HAP-1 (cell line): ENCODE measurements around the gene DDX20.

Source experiments
- DNase-seq, 2 experiments: peaks; one replicate each; pipeline ENCODE4 v3.0.0-alpha.2; 2016 to 2020; ENCODE audit warnings: low spot score in 2 of 2
- H3K27me3 ChIP-seq: fragments of 250-450 bp; sonication (Bioruptor Pico); 2 replicates; pipeline ENCODE4 v1.5.1; 2020; ENCODE audit warnings: low read depth, mild to moderate bottlenecking, moderate library complexity
- H3K36me3 ChIP-seq: fragments of 250-450 bp; sonication (Bioruptor Pico); replicated peaks from 2 replicates; pipeline ENCODE4 v1.5.1; 2020; ENCODE audit warnings: mild to moderate bottlenecking
- H3K4me1 ChIP-seq: fragments of 250-450 bp; sonication (Bioruptor Pico); 2 replicates; pipeline ENCODE4 v1.5.1; 2020; ENCODE audit warnings: mild to moderate bottlenecking
- H3K4me3 ChIP-seq: fragments of 250-450 bp; sonication (Bioruptor Pico); 2 replicates; pipeline ENCODE4 v1.5.1; 2020; ENCODE audit warnings: mild to moderate bottlenecking, moderate library complexity
- H3K9me3 ChIP-seq: fragments of 250-450 bp; sonication (Bioruptor Pico); 2 replicates; pipeline ENCODE4 v1.5.1; 2020; ENCODE audit warnings: mild to moderate bottlenecking, moderate library complexity
- in situ Hi-C: fragments of 300-500 bp; cut with MboI; formaldehyde crosslinking; loops from 3 replicates; pipeline ENCODE4 v1.14.3; 2020; ENCODE audit warnings: low sequenced_read_pairs, inconsistent platforms, mixed read lengths

The DDX20 gene

DNA sequence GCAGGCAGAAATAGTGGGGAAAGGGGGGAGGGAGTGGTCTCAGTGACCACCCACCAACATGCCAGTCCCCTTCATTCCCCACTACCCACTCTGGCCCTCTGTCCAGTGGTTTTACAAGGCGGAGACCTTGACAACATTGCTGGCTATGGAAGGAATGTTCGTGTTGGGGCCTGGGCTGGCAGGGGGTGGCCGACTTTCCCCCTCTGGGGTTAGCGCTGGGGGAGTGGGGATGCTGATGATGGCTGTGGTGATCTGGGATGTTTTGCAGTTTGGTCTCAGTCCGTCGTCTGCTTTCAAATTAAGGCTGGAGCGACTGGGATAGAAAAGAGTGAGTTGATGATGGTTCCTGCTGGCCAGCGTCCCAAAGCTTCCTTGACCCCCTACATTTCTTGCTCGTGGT lies 20.3 kb downstream of the DDX20 start:
- no peaks in the 10 kb centered on the region for H3K27me3 ChIP-seq
- in situ Hi-C loops = no loop called here
- H3K36me3 ChIP-seq = no peaks in the 10 kb centered on the region
- no peak for DNase-seq
- H3K4me1 ChIP-seq = peaks cover 27% of the 10 kb centered on the region
- H3K4me3 ChIP-seq = no peak overlapping the region
- H3K9me3 ChIP-seq = no peaks in the 10 kb centered on the region

DNA sequence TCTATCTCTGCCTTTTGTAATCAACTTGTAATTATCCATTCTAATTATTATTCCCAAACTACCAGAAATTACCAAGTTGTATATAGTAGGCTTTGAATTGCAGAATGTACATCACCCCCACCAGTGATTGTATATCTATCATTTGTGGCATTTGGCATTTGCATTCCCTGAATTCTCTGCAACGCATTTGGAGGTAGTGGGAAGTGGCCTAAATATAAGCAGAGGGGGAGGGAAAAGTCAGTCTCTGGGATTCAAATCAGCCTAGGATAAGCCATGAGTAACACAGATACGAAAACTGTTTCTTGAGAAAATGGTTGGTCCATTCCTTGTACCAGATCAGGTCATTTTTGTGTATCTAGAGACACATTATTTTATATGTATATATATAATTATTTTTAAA lies 20.7 kb downstream of the DDX20 start:
- peak in 1 of 2 experiments; percentile 20 for DNase-seq
- in situ Hi-C loops = no loop called here
- no peak overlapping the region for H3K4me3 ChIP-seq
- no peaks in the 10 kb centered on the region for H3K27me3 ChIP-seq
- peaks cover 27% of the 10 kb centered on the region for H3K4me1 ChIP-seq
- H3K36me3 ChIP-seq = no peaks in the 10 kb centered on the region
- no peaks in the 10 kb centered on the region for H3K9me3 ChIP-seq

DNA sequence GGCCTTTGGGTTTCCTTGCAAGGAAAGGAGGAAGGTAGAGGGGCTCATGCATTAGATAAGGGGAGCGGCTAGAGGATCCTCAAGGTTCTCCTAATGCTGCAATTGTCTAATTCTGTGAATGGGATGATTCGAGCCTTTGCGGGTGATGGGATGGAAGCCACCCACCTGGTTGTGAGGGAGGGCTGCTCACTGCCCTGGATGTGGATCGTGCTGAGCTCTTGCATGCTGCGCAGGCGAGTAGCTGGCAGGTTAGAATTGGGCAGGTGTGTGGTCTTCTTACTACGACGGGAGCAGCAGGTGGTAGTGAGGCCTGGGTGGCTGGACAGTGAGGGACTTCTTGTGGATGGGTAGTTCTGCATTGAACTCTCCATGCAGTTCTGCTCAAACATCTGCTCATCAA lies 21.2 kb downstream of the DDX20 start:
- H3K36me3 ChIP-seq = no peaks in the 10 kb centered on the region
- in situ Hi-C loops = no loop called here
- H3K4me3 ChIP-seq = no peak overlapping the region
- no peaks in the 10 kb centered on the region for H3K9me3 ChIP-seq
- DNase-seq = no peak
- H3K4me1 ChIP-seq = peaks cover 27% of the 10 kb centered on the region
- no peaks in the 10 kb centered on the region for H3K27me3 ChIP-seq

DNA sequence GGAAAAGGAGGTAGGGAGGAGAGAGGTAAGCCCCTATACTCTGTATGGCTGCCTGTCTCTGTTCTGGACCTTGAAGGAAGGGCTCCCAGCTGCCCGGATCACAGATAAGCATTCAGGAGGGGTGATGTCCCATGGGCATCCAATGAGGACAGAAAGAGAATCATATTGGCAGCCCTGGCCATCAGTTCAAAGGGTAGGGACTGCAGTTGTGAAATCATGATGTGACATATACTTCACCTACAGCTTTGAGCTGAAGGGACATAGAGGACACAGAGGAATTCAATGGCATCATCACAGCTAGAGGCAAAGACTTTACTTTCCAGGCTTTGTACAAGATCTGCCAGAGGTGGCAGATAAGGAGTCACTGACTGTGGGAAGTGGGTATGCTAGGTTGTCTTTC lies 21.6 kb downstream of the DDX20 start:
- no peak for DNase-seq
- in situ Hi-C loops = no loop called here
- H3K9me3 ChIP-seq = no peaks in the 10 kb centered on the region
- peaks cover 27% of the 10 kb centered on the region for H3K4me1 ChIP-seq
- H3K27me3 ChIP-seq = no peaks in the 10 kb centered on the region
- H3K36me3 ChIP-seq = no peaks in the 10 kb centered on the region
- no peak overlapping the region for H3K4me3 ChIP-seq

DNA sequence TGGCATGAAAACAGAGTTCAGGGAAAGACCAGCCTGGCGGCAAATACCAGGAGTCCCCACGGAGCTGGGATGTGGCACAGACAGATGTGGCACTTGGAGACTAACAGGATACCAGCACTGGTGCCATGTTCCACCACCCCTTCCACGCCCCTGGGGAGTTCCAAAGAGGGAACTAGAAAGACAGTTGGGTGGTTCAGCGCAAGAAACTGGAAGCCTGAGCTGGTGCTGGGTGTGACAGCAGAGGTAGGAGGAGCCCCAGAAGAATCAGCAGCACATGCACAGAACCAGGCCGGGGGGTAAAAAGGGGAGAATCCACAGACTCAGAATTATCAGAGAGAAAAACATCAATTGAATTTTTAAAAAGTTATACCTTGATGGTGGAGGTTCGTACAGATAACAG lies 22.4 kb downstream of the DDX20 start:
- DNase-seq = peak in 1 of 2 experiments; percentile 33
- in situ Hi-C loops = no loop called here

DNA sequence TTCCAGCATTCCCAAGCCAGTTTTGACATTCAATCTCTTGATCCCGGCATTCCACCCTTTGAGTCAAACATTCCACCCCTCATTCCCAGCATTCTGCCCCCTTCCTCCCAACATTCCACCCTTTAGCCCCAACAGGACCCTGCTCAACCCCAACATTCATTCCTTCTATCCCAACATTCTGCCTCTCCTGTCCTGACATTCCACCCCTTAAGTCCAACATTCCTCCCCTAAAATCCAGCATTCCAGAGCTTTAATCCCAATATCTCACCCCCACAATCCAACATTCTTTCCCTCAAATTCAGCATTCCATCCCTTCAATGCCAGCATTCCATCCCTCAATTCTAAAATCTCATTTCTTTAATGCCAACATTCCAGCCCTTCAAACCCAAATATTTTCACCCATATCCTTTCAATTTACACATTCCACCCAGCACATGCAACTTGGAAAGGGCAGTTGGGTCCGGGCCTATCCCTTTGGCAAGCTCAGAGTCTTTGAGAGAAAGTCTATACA lies 22.9 kb downstream of the DDX20 start:
- Histone ChIP-seq H3K9me3 (no peaks in the 10 kb centered on the region), H3K36me3 (no peaks in the 10 kb centered on the region), H3K4me3 (no peak overlapping the region), H3K4me1 (peaks cover 27% of the 10 kb centered on the region), H3K27me3 (no peaks in the 10 kb centered on the region)
- in situ Hi-C loops = no loop called here
- peak; percentile 51 to 56 for DNase-seq

More for the DNA sequence above, 22.4 kb downstream of the DDX20 start:
- Histone ChIP-seq H3K36me3 (no peaks in the 10 kb centered on the region), H3K9me3 (no peaks in the 10 kb centered on the region), H3K4me1 (peaks cover 27% of the 10 kb centered on the region), H3K4me3 (no peak overlapping the region), H3K27me3 (no peaks in the 10 kb centered on the region)

DNA sequence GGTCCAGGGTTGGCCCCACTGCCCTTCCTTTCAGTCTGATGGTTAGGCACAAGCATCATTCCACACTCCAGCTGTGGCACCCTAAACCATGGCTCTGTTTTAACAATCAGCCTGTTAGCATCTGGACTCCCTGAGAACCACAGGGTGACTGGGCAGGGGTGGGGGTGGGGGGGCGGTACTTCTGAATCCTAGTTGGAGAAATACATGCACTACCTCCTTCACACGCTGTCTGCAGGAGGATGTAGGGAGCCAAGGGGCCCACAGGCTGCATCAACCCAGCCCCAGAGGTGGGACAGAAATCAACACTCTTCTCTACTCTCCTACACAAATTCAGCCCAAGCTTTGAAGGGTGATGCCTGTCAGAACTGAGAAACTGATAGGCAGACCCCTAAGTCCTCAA lies 23.8 kb downstream of the DDX20 start:
- H3K4me3 ChIP-seq = no peak overlapping the region
- H3K27me3 ChIP-seq = no peaks in the 10 kb centered on the region
- in situ Hi-C loops = no loop called here
- no peak for DNase-seq
- H3K4me1 ChIP-seq = peaks cover 27% of the 10 kb centered on the region
- no peaks in the 10 kb centered on the region for H3K9me3 ChIP-seq
- no peaks in the 10 kb centered on the region for H3K36me3 ChIP-seq

DNA sequence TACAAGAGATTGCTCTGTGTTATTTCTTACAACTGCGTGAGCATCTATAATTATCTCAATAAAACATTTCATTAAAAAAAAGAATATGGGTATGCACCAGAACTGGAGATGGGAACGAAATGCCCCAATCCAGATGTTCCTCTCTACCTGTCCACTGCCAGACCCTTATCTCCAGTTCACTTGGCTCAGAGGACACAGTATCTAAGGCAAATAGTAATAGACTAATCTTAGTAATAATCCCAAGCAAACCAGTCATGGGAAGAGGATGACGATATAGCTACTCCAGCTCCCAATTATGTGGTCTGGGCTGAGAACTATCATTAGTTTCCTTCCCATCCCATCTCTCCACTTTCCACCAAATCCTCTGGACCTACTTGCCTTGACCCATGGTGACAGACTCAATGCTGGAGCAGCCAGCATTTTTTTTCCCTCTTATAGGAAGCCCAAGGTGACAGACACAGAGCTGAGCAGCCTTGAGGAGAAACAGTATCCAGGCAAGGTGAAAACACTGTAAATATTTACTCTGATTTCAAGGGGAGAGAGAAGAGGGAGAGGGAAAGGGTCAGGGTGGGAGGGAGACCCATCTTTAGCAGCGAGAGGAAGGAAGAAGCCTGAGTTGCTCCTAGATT lies 28.7 kb downstream of the DDX20 start:
- in situ Hi-C loops = no loop called here
- Histone ChIP-seq H3K36me3 (no peaks in the 10 kb centered on the region), H3K9me3 (no peaks in the 10 kb centered on the region), H3K4me1 (peaks cover 7% of the 10 kb centered on the region), H3K4me3 (no peak overlapping the region), H3K27me3 (no peaks in the 10 kb centered on the region)
- no peak for DNase-seq

DNA sequence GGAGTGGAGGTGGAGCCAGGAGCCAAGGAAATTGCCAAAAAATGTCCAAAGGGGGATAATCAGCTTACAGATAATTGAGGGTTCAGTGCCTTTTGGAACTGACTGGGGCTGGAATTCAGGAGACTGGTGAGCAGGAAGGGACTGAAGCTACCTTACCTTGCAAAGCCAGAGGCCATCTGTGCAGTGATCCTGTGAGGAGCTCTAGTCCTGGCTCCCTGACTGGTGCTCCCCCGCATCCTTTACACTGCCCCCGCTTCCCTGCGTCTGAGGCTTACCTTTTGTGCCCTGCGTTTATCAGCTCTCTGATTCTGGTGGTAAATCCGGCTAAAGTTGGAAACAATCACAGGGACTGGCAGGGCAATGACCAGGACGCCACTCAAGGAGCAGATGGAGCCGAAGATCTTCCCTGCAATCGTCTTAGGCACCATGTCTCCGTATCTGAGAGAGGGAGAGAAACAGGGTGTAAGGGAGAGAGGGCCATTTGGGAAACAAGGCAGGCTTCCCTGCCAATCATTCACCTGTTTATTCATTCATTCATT lies 31.0 kb downstream of the DDX20 start:
- DNase-seq = no peak
- H3K9me3 ChIP-seq = no peaks in the 10 kb centered on the region
- H3K4me3 ChIP-seq = no peak overlapping the region
- in situ Hi-C loops = no loop called here
- peaks cover 7% of the 10 kb centered on the region for H3K4me1 ChIP-seq
- no peaks in the 10 kb centered on the region for H3K36me3 ChIP-seq
- H3K27me3 ChIP-seq = no peaks in the 10 kb centered on the region

DNA sequence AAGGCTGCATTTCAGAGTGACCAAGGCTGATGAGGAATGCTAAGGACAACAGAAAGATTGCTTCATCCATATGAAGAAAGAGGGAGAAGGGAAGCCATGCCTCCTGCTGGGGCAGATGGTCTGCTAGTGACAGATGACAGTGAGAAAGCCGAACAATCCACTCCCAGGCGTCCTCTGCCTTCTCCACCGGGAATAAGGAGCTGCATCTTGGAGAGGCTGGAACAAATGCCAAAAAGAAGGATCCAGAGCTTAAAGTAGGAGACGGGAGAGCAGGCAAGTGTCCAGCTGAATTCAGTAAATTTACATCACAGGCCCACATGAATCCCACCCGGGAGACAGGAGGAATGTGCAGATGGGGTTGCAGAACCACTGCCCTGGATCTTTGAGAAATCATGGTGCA lies 33.4 kb downstream of the DDX20 start:
- H3K4me1 ChIP-seq = peaks cover 14% of the 10 kb centered on the region
- no peak overlapping the region for H3K4me3 ChIP-seq
- in situ Hi-C loops = no loop called here
- H3K9me3 ChIP-seq = no peaks in the 10 kb centered on the region
- DNase-seq = no peak
- H3K36me3 ChIP-seq = no peaks in the 10 kb centered on the region
- no peaks in the 10 kb centered on the region for H3K27me3 ChIP-seq

DNA sequence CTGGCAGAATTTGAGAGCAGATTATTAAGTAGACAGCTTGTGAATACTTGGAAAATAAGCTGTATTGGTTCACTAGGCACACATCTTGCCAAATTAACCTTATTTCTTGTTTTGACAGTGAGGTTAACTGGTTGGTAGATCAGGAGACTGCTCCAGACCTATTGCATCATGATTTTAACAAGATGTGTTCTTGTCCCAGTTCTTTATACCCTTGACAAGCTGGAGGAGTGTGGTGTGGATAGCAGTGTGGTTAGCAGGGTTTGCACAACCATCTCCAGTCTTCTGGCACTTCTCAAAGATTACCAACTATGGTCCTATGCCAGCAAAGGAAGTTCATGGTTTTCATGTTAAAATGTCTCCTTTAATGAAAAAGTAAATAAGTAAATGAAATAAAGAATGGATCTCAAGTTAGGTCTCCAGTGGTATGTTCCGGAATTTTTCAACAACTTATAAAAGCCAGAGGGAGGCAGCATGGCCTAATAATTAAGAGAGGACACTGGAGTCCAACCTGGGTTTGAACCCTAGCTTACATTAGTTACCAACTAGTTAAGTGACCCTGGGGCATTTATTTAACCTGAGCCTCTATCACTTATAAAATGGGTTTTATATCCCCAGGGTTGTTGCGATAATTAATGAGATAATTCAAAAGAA lies 34.1 kb downstream of the DDX20 start:
- Histone ChIP-seq H3K9me3 (no peaks in the 10 kb centered on the region), H3K4me1 (peaks cover 14% of the 10 kb centered on the region), H3K4me3 (no peak overlapping the region), H3K27me3 (no peaks in the 10 kb centered on the region), H3K36me3 (no peaks in the 10 kb centered on the region)
- DNase-seq = no peak
- in situ Hi-C loops = no loop called here

DNA sequence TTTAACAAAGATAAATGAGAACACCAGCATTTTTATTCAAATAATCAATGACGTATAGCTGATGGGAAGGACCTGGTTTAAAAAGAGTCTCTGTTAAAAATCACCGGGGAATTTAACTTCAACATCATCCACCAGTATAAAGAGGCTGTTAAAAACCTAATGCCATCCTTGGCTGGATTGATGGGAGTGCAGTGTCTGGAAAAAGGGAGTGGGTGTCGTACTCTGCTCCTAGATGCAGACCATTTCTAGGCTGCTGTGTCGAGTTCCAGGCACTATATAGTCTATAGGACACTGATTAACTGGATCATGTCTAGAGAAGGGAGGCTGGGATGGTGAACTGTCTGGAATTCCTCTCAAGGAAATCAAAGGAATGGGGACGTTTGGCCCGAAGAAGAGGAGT lies 36.1 kb downstream of the DDX20 start:
- no peaks in the 10 kb centered on the region for H3K27me3 ChIP-seq

DNA sequence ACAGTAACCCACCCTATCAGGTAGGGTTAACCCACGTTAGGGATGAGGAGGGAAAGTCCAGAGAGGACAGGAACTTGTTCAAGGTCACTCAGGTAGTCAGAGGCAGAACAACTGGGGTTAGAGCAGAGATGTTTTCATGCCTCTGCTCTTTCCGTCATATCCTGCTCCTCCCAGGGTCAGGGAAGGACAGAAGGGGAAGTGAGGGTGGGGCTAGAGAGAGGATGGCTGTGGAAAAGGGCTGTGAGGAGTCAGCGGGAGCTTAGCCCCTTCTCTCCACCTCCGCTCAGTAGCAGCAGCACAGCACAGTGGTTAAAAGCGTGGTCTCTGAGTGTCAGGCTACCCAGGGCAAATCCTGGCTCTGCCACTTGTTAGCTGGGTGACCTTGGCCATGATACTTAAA lies 36.5 kb downstream of the DDX20 start:
- Histone ChIP-seq H3K9me3 (no peaks in the 10 kb centered on the region), H3K4me1 (peaks cover 10% of the 10 kb centered on the region; the same call in 1 of the 2 replicates), H3K36me3 (no peaks in the 10 kb centered on the region), H3K27me3 (no peaks in the 10 kb centered on the region), H3K4me3 (no peak overlapping the region)
- in situ Hi-C loops = no loop called here
- DNase-seq = no peak

More for the DNA sequence above, 36.1 kb downstream of the DDX20 start:
- H3K4me3 ChIP-seq = no peak overlapping the region
- in situ Hi-C loops = no loop called here
- H3K36me3 ChIP-seq = no peaks in the 10 kb centered on the region
- H3K9me3 ChIP-seq = no peaks in the 10 kb centered on the region
- peaks cover 14% of the 10 kb centered on the region for H3K4me1 ChIP-seq
- DNase-seq = no peak

DNA sequence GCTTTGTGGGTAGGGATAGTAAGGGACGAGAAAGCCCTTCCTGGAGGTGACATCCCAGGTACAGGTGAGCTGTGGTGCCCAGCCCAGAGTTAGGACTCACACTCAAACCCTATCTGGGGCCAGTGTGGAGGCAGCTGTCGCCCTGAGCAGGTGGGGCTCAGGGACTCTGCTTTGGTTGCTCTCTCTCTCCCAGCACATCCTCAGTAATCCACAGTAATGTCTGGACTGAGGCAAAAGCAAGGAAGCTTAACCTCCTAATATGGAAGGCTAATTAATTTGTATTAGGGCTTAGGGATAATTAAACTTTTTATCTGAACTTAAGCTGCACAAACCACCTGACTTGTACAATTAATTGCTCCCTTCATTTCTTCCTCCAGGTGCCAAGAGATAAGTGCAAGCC lies 38.2 kb downstream of the DDX20 start:
- no peaks in the 10 kb centered on the region for H3K27me3 ChIP-seq
- H3K9me3 ChIP-seq = no peaks in the 10 kb centered on the region
- no peaks in the 10 kb centered on the region for H3K36me3 ChIP-seq
- in situ Hi-C loops = no loop called here
- no peak overlapping the region for H3K4me3 ChIP-seq
- H3K4me1 ChIP-seq = peaks cover 10% of the 10 kb centered on the region; the same call in 1 of the 2 replicates
- DNase-seq = no peak
